Jurkat, Clone E6-1 (cell line): ENCODE results near the gene LSM14A.

Source experiments
- DNase-seq: peaks from one replicate; pipeline ENCODE4 v3.0.0-alpha.2; 2011; ENCODE audit warnings: low read depth, low spot score
- H3K4me3 ChIP-seq: 2 replicates; pipeline ENCODE4 v1.5.1; 2011; ENCODE audit warnings: mild to moderate bottlenecking, low read length, control low read depth, moderate library complexity

Gene LSM14A

DNA sequence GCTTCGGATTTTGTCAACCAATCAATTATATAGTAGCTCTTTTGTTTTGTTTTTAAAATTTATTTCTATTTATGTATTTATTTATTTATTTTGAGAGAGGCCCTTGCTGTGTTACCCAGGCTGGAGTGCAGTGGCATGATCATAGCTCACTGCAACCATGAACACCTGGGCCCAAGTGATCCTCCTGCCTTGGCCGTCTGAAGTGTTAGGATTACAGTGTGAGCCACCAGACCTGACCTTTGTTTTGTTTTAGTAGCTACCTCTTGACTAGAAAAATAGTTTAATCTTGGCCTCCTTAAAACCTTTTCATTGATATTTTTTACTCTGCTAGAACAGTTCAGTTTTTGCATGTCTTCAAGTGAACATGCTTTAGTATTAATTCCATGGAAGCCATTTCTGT lies 97.2 kb downstream of the LSM14A start:
- H3K4me3 ChIP-seq, result no peak overlapping the region
- DNase-seq, result no peak

DNA sequence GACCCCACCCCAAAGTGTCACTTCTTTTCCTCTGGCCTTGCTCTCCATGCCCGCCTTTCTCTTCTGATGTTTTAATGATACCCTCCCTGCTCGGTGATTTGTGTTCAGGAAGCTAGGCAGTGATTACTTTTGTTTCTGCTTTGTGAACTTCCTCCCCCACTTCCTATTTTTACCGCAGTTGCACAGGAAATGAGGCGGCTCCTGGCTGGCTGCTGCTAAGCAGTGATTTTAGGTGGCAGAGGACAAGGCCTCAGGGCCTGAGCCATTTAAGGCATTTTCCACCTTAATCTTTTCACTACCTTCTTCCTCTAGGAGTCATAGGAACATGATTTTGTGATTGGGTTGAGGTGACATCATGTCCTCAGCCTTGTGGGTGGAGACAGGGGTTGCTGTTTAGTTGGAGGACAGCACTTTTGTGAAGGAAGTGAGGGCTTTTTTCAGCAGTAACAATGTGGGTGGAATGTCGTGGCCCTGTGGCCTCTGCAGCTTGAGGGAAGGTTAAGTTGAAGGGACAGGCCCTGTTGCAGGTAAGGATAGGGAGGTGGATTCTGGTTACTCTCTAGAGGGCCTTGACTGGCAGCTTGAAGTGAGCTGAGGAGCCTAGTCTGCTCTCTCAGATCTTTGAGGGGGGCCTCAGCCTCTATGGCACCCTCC lies 97.8 kb downstream of the LSM14A start:
- no peak overlapping the region for H3K4me3 ChIP-seq
- DNase-seq, result peak; percentile 68

DNA sequence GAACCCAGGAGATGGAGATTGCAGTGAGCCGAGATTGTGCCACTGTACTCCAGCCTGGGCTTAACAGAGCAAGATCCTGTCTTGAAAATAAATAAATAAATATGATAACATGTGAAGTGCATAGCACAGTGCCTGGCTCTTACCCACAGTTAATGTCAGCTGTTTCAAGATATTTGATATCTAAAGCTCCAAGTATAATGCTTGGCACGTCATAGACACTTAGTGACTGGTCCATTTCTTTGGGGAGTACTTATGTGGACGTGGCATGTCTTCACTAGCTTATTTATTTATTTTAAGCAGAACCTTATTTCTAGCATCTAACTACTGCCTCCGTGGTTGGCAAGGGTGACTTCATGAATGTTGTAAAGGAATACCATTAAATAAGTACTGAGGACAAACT lies 100.8 kb downstream of the LSM14A start:
- H3K4me3 ChIP-seq, result no peak overlapping the region
- DNase-seq, result no peak

DNA sequence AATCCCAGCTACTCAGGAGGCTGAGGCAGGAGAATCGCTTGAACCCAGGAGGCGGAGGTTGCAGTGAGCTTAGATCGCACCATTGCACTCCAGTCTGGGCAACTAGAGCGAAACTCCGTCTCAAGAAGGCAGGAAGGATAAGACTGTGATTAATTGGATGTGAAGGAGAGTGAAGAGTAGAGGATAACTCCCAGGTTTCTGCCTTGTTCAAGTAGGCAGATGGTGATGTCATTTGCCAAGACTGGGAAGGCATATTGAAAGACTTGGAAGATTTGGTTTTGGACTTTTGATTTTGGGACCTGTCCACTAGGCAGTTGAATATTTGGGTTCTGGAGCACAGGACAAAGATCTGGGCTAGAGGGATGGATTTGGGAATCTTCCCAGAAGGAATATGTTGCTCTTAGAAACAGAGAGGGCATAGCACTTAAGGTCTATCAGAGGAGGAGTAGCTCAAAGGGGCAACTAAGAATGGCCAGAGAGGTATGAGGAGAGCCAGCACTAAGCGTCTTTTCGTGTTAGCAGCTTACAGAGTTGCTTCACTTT lies 102.1 kb downstream of the LSM14A start:
- no peak for DNase-seq
- H3K4me3 ChIP-seq, result no peak overlapping the region

DNA sequence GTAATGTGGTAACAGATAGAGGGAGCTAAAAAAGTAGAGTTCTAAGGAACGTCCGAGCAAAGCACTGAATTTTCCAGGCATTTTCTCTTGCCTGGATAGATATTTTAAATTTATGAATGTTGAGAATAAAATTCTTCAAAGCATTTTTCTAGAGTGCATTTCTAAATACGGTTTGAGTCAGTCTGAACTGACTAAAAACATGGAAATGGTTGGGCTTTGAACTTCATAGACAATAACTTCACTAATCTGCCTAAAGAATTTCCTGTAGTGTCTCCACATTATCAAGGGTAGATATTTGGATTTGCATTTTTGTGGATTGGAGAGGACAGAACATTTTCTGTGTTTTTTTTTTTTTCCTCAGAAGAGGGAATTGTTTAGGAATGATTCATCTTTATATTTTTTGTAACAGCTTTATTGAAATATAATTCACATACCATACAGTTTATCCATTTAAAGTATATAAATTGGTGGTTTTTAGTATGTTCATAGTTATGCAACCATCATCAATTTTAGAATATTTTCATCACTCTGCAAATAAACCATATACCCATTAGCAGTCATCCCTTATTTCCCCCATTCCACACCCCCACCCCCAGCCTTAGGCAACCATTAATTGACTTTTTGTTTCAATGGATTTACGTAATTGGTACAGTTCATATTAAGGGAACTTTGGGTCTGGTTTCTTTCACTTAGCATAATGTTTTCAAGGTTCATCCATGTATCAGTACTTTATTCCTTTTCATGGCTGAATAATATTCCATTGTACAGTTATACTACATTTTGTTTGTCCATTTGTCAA lies 102.7 kb downstream of the LSM14A start:
- DNase-seq, result no peak
- no peak overlapping the region for H3K4me3 ChIP-seq

DNA sequence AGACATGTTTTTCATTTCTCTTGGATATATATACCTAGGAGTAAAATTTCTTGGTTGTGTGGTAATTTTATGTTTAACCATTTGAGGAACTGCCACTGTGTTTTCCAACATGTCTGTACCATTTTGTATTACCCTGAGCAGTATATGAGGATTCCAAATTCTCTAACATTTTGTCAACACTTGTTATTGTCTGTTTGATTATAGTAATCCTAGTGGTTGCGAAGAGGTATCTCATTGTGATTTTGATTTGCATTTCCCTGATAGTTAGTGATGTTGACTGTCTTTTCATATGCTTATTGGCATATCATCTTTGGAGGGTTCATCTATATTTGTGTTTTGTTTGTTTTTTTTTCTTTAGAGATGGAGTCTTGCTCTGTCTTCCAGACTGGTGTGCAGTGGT lies 103.4 kb downstream of the LSM14A start:
- H3K4me3 ChIP-seq, result no peak overlapping the region
- no peak for DNase-seq

DNA sequence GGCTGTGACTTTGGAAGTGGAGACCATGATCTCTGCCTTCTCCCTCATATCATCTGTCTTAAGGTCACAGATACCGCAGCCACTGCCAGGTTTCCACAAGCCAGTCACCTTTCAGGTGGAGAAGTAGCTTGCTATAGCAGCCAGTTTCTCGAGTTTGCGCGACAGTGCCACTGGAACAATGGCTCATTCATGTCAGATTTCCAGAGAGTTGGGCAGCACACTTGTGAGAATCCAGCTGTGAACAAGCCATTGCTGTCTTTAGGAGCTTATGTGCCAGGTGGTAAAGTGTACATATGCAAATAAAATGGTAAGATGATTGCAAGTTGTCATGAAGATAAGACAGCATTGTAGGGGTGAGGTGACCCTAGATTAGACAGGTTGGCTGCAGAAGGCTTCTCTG lies 104.3 kb downstream of the LSM14A start:
- no peak overlapping the region for H3K4me3 ChIP-seq
- DNase-seq, result no peak

DNA sequence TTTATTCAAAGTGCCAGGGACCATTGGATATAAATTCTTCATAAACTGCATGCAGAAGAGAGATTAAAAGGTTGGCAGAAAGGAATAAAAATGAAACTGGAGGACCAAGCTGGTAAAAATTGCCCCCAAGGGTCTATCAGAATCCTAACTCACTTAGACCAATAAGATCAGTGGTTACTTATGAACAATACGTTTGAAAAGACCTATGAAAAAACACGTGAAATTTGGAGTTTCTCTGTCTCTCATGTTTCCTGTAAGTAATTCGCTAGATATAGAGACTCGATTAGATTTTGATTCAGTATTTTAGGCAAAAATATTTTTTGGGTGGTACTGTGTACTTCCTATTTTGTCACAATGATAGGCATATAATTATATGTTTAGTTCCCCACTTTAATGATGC lies 104.9 kb downstream of the LSM14A start:
- no peak for DNase-seq
- no peak overlapping the region for H3K4me3 ChIP-seq

DNA sequence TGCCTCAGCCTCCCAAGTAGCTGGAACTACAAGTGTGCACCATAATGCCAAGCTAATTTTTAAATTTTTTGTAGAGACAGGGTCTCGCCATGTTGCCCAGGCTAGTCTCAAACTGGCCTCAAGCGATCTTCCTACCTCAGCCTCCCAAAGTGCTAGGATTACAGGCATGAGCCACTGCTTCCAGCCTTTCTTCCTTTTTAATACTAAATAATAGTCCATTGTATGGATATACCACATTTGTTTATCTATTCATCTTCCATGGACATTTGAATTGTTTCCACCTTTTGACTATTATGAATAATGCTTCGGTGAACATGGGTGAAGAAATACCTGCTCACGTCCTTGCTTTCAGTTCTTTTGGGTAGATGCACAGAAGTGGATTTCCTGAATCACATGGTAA lies 106.5 kb downstream of the LSM14A start:
- no peak for DNase-seq
- H3K4me3 ChIP-seq, result no peak overlapping the region
